ENCODE data around the gene NOS1AP. TPM values are rescaled to one million over a fixed set of nuclear protein-coding genes. Genes with fewer than 3 reads are reported as not detected.

NOS1AP gene
- total RNA-seq, 1 experiment from 2014 or later, result 2.4 TPM

DNA sequence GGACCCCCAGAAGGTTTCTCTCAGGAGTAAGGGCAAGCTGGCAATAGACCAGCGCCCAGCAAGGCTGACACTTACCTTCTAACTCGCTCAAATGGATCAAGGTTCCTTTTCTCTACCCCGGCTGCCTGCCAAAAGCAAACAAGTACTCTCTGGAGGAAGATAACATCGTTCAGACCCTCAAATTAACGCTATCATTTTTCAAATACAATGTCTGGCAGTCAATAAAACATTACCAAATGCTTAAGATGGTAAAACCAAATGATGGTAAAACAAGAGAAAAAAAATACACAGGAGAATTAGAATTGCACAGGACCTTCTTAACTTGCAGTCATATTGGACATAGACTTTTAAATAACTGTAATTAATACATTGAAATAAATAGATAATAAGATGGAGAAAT, 159.1 kb downstream of the NOS1AP start:
- BruUV-seq (replicated peaks), result no TSS peak
- intact Hi-C loops (cut with micrococcal nuclease), result no loop called here
- POLR2A ChIA-PET, result no interaction called here
- no peak overlapping the region for H3K27ac Mint-ChIP-seq (ENCODE audit: low read depth, unreplicated experiment)
- H3K36me3 Mint-ChIP-seq (ENCODE audit: insufficient read depth, unreplicated experiment), result no peaks in the 10 kb centered on the region
- no peak for DNase-seq (ENCODE audit: unreplicated experiment)
- no peaks in the 10 kb centered on the region for H3K9me3 Mint-ChIP-seq (ENCODE audit: unreplicated experiment)
- no peaks in the 10 kb centered on the region for H3K4me1 Mint-ChIP-seq (ENCODE audit: insufficient read depth, unreplicated experiment)
- CTCF ChIA-PET, result interaction anchor here (1.0 to 1.2 kb wide), 2 partner anchors 12 to 172 kb away, joined by 4 to 5 read pairs; no protein-coding TSS in a partner anchor
- TF ChIP-seq, protein P1, sequence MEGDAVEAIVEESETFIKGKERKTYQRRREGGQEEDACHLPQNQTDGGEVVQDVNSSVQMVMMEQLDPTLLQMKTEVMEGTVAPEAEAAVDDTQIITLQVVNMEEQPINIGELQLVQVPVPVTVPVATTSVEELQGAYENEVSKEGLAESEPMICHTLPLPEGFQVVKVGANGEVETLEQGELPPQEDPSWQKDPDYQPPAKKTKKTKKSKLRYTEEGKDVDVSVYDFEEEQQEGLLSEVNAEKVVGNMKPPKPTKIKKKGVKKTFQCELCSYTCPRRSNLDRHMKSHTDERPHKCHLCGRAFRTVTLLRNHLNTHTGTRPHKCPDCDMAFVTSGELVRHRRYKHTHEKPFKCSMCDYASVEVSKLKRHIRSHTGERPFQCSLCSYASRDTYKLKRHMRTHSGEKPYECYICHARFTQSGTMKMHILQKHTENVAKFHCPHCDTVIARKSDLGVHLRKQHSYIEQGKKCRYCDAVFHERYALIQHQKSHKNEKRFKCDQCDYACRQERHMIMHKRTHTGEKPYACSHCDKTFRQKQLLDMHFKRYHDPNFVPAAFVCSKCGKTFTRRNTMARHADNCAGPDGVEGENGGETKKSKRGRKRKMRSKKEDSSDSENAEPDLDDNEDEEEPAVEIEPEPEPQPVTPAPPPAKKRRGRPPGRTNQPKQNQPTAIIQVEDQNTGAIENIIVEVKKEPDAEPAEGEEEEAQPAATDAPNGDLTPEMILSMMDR (IDR thresholded peaks at IDR 0.05; ENCODE audit: unreplicated experiment), result no peak
- H3K4me3 Mint-ChIP-seq (ENCODE audit: unreplicated experiment), result no peak overlapping the region
- no peaks in the 10 kb centered on the region for H3K27me3 Mint-ChIP-seq (ENCODE audit: insufficient read depth, unreplicated experiment)

DNA sequence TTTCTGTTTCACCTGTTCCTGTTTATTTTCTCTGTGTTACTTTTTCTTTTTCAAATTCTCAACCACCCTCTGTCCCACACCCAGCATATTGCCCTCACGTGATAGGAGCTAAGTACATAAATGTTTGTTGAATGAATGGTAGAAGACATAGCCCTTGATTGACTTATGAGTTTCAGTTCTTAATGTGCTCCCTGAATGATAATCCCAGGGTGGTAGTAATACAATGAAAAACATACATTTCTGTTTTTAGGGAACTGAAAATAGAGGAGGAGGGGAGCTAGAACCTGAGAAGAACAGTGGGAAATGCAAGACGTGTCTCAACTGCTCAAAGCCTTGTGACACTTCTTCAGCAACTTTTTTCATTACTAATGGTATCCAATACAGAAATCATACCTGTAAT, 160.1 kb downstream of the NOS1AP start:
- POLR2A ChIA-PET, result interaction anchor here (0.6 to 1.1 kb wide), 2 partner anchors 10 to 444 kb away, joined by 3 to 4 read pairs; no protein-coding TSS in a partner anchor
- intact Hi-C loops (cut with micrococcal nuclease), result no loop called here
- no TSS peak for BruUV-seq (replicated peaks)

DNA sequence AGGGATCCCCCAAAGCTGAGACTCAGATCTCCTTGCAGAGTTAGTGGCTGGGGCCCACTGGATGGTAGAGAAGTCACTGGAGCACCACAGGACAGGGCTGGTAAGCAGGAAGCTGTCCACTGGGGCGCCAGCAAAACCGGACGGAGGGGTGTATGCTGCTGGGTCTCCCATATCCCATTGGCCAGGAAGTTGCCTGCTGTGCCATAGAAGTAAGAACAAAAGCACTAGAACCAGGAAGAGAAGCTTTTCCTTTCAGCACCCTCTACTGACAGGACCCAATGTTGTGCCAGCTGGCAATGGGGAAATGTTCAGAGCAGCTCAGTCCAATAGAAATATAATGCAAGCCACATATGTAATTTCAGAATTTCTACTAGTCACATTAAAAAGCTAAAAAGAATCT, 160.6 kb downstream of the NOS1AP start:
- H3K4me3 Mint-ChIP-seq (ENCODE audit: unreplicated experiment), result no peak overlapping the region
- CTCF ChIA-PET, result interaction anchor here (0.5 to 1.8 kb wide), 6 partner anchors 9 to 192 kb away, joined by 3 to 5 read pairs (median 4); no protein-coding TSS in a partner anchor
- no peaks in the 10 kb centered on the region for H3K36me3 Mint-ChIP-seq (ENCODE audit: insufficient read depth, unreplicated experiment)
- TF ChIP-seq, protein P1 (IDR thresholded peaks at IDR 0.05; ENCODE audit: unreplicated experiment), result no peak
- no TSS peak for BruUV-seq (replicated peaks)
- POLR2A ChIA-PET, result interaction anchor here (1.1 kb wide), 1 partner anchor 10 kb away, joined by 4 read pairs; no protein-coding TSS in a partner anchor
- H3K4me1 Mint-ChIP-seq (ENCODE audit: insufficient read depth, unreplicated experiment), result no peaks in the 10 kb centered on the region
- peak; percentile 38 for DNase-seq (ENCODE audit: unreplicated experiment)
- H3K27me3 Mint-ChIP-seq (ENCODE audit: insufficient read depth, unreplicated experiment), result no peaks in the 10 kb centered on the region
- H3K27ac Mint-ChIP-seq (ENCODE audit: low read depth, unreplicated experiment), result no peak overlapping the region
- no peaks in the 10 kb centered on the region for H3K9me3 Mint-ChIP-seq (ENCODE audit: unreplicated experiment)
- intact Hi-C loops (cut with micrococcal nuclease), result loop anchor here (2.0 kb wide), 1 partner anchor 173 kb away; no protein-coding TSS in a partner anchor

More for the DNA sequence above, 160.1 kb downstream of the NOS1AP start:
- H3K9me3 Mint-ChIP-seq (ENCODE audit: unreplicated experiment), result no peaks in the 10 kb centered on the region
- no peak for DNase-seq (ENCODE audit: unreplicated experiment)
- no peaks in the 10 kb centered on the region for H3K4me1 Mint-ChIP-seq (ENCODE audit: insufficient read depth, unreplicated experiment)
- CTCF ChIA-PET, result interaction anchor here (0.7 to 1.8 kb wide), 3 partner anchors 10 to 191 kb away, joined by 3 to 5 read pairs (median 4); no protein-coding TSS in a partner anchor
- H3K36me3 Mint-ChIP-seq (ENCODE audit: insufficient read depth, unreplicated experiment), result no peaks in the 10 kb centered on the region
- no peaks in the 10 kb centered on the region for H3K27me3 Mint-ChIP-seq (ENCODE audit: insufficient read depth, unreplicated experiment)
- TF ChIP-seq, protein P1 (IDR thresholded peaks at IDR 0.05; ENCODE audit: unreplicated experiment), result no peak
- H3K4me3 Mint-ChIP-seq (ENCODE audit: unreplicated experiment), result no peak overlapping the region
- no peak overlapping the region for H3K27ac Mint-ChIP-seq (ENCODE audit: low read depth, unreplicated experiment)

DNA sequence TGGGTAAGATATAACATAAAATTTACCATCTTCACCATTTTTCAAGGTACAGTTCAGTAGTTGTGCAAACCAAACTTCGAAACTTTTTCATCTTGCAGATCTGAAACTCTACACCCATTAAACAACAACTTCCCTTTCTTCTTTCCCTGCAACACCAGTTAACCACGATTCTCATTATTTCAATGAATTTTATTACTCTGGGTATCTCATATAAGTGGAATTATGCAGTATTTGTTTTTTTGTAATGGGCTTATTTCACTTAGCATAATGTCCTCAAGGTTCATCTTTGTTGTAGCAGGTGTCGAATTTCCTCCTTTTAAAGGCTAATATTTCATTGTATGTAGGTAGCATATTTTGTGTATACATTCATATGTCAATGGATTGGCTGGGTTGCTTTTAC, 161.0 kb downstream of the NOS1AP start:
- no peaks in the 10 kb centered on the region for H3K9me3 Mint-ChIP-seq (ENCODE audit: unreplicated experiment)
- no peaks in the 10 kb centered on the region for H3K4me1 Mint-ChIP-seq (ENCODE audit: insufficient read depth, unreplicated experiment)
- TF ChIP-seq, protein P1 (IDR thresholded peaks at IDR 0.05; ENCODE audit: unreplicated experiment), result no peak
- BruUV-seq (replicated peaks), result no TSS peak
- intact Hi-C loops (cut with micrococcal nuclease), result loop anchor here (2.0 kb wide), 1 partner anchor 174 kb away; no protein-coding TSS in a partner anchor
- no peak overlapping the region for H3K27ac Mint-ChIP-seq (ENCODE audit: low read depth, unreplicated experiment)
- H3K36me3 Mint-ChIP-seq (ENCODE audit: insufficient read depth, unreplicated experiment), result no peaks in the 10 kb centered on the region
- H3K4me3 Mint-ChIP-seq (ENCODE audit: unreplicated experiment), result no peak overlapping the region
- no peaks in the 10 kb centered on the region for H3K27me3 Mint-ChIP-seq (ENCODE audit: insufficient read depth, unreplicated experiment)
- no peak for DNase-seq (ENCODE audit: unreplicated experiment)
- POLR2A ChIA-PET, result no interaction called here
- CTCF ChIA-PET, result interaction anchor here (0.5 to 1.8 kb wide), 6 partner anchors 9 to 193 kb away, joined by 3 to 5 read pairs (median 4); no protein-coding TSS in a partner anchor
